Measurements from ENCODE around the gene PLCB4. TPM values are rescaled to one million over a fixed set of nuclear protein-coding genes. Genes with fewer than 3 reads are reported as not detected.

PLCB4 gene
- total and polyA plus RNA-seq, 8 donors, result 6.2 to 15.3 (median 9.4) TPM

GRCh38 chr20:9160757-9161156, 91.9 kb downstream of the PLCB4 start:
- Histone ChIP-seq H3K4me1 (peaks cover 0 to 6% of the 10 kb centered on the region in 2 donors), H3K27me3 (no peaks in the 10 kb centered on the region), H3K9me3 (no peaks in the 10 kb centered on the region), H3K4me3 (no peak overlapping the region), H3K36me3 (no peaks in the 10 kb centered on the region), H3K27ac (no peak overlapping the region)
- TF ChIP-seq CTCF (IDR thresholded peaks at IDR 0.05), result no peak
- intact Hi-C loops (cut with DNase I), result no loop called here
- DNase-seq, result no peak
- no peak for ATAC-seq

GRCh38 chr20:9161311-9161710, 92.4 kb downstream of the PLCB4 start:
- DNase-seq, result no peak
- no peak for ATAC-seq
- Histone ChIP-seq H3K4me1 (peaks cover 0 to 6% of the 10 kb centered on the region in 2 donors), H3K27me3 (no peaks in the 10 kb centered on the region), H3K4me3 (no peak overlapping the region), H3K9me3 (no peaks in the 10 kb centered on the region), H3K27ac (no peak overlapping the region), H3K36me3 (no peaks in the 10 kb centered on the region)
- intact Hi-C loops (cut with DNase I), result no loop called here
- TF ChIP-seq CTCF (IDR thresholded peaks at IDR 0.05), result no peak

- TF ChIP-seq CTCF (IDR thresholded peaks at IDR 0.05), result no peak
- no peaks in the 10 kb centered on the region for H3K9me3 ChIP-seq
- ATAC-seq, result no peak
- H3K4me1 ChIP-seq, result peaks cover 0 to 6% of the 10 kb centered on the region in 2 donors
- H3K4me3 ChIP-seq, result no peak overlapping the region
- no peaks in the 10 kb centered on the region for H3K36me3 ChIP-seq
- intact Hi-C loops (cut with DNase I), result no loop called here
- H3K27me3 ChIP-seq, result peaks cover 0 to 4% of the 10 kb centered on the region in 2 donors
- no peak for DNase-seq
- H3K27ac ChIP-seq, result no peak overlapping the region
Measured at GRCh38 chr20:9163251-9163650, 94.4 kb downstream of the PLCB4 start.

- Histone ChIP-seq H3K36me3 (no peaks in the 10 kb centered on the region), H3K9me3 (no peaks in the 10 kb centered on the region), H3K27me3 (peaks cover 0 to 4% of the 10 kb centered on the region in 2 donors), H3K4me1 (peaks cover 0 to 6% of the 10 kb centered on the region in 2 donors), H3K4me3 (no peak overlapping the region), H3K27ac (no peak overlapping the region)
- DNase-seq, result no peak
- no peak for ATAC-seq
- intact Hi-C loops (cut with DNase I), result no loop called here
- no peak for TF ChIP-seq CTCF (IDR thresholded peaks at IDR 0.05)
Measured at GRCh38 chr20:9163995-9164394, 95.1 kb downstream of the PLCB4 start.

GRCh38 chr20:9165261-9165660, 96.4 kb downstream of the PLCB4 start:
- Histone ChIP-seq H3K9me3 (no peaks in the 10 kb centered on the region), H3K36me3 (no peaks in the 10 kb centered on the region), H3K27me3 (peaks cover 0 to 4% of the 10 kb centered on the region in 2 donors), H3K27ac (no peak overlapping the region), H3K4me1 (peaks cover 0 to 6% of the 10 kb centered on the region in 2 donors), H3K4me3 (no peak overlapping the region)
- intact Hi-C loops (cut with DNase I), result no loop called here
- ATAC-seq, result no peak
- DNase-seq, result no peak
- TF ChIP-seq CTCF (IDR thresholded peaks at IDR 0.05), result no peak
